ENCODE results near the gene COMT. TPM values are rescaled to one million over a fixed set of nuclear protein-coding genes. Genes with fewer than 3 reads are reported as not detected.

The COMT gene
- total and polyA plus RNA-seq, 9 of the 15 experiments (the other 6 are each of a cell fraction or from before 2014, with no cell fraction given) = 12.5 to 351 (median 155) TPM

DNA sequence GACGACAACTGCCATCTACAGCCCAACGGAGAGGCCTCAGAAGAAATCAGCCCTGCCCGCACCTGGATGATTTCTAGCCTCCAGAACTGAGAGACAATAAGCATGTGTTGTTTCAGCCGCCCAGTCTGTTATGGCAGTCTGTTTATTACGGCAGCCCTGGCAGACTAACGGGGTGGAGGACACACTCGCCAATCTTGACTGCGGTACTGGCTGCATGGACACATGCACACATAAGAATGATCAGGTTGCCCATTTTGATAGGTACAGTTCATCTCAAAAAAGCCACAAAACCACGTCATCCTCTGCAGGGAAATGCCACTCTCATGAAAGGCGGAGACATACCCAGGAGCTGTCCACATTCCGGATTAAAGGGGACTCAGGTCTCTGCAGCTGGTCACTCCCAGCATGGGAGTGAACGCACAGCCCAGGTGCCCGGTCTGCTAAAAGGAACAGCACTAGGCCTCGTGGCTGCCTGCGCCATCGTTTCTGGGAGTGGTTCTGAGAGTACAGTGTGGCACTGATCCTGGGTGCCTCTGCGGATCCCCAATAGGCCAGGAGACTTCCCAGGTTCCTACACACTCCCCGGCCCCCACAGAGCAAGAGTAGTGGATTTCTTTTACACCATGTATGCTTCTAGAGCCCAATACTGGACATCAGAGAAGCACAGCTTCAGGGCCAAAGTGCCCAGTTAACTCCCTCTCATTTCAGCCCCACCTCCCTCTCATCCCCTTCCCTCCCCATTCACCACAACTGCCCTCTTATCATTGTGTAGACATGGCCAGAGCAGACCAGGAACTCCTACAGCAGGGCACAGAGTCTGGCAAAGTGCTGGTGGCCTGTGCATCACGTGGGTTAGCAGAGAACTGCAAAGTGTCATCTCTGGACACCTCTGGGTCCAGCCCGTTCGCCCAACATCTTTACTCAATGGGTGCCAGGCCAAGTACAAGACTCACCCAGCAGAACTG, 11.7 kb upstream of the COMT start (continued):
- TF ChIP-seq, protein P1, sequence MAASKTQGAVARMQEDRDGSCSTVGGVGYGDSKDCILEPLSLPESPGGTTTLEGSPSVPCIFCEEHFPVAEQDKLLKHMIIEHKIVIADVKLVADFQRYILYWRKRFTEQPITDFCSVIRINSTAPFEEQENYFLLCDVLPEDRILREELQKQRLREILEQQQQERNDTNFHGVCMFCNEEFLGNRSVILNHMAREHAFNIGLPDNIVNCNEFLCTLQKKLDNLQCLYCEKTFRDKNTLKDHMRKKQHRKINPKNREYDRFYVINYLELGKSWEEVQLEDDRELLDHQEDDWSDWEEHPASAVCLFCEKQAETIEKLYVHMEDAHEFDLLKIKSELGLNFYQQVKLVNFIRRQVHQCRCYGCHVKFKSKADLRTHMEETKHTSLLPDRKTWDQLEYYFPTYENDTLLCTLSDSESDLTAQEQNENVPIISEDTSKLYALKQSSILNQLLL (CRISPR knock-in tag; IDR thresholded peaks at IDR 0.05; ENCODE audit: borderline replicate concordance) = no peak
- 0 out of 2 replicates have a peak, but pooled peaks have one; percentile 59 for TF ChIP-seq CHCHD3 (CRISPR knock-in tag; IDR thresholded peaks at IDR 0.05)
- no peak for TF ChIP-seq HDGF (IDR thresholded peaks at IDR 0.05)
- TF ChIP-seq BRCA1 (IDR thresholded peaks at IDR 0.05) = no peak
- TF ChIP-seq BRCA1 (CRISPR knock-in tag; IDR thresholded peaks at IDR 0.05) = 0 out of 2 replicates have a peak, but pooled peaks have one; percentile 7
- TF ChIP-seq, protein P2, sequence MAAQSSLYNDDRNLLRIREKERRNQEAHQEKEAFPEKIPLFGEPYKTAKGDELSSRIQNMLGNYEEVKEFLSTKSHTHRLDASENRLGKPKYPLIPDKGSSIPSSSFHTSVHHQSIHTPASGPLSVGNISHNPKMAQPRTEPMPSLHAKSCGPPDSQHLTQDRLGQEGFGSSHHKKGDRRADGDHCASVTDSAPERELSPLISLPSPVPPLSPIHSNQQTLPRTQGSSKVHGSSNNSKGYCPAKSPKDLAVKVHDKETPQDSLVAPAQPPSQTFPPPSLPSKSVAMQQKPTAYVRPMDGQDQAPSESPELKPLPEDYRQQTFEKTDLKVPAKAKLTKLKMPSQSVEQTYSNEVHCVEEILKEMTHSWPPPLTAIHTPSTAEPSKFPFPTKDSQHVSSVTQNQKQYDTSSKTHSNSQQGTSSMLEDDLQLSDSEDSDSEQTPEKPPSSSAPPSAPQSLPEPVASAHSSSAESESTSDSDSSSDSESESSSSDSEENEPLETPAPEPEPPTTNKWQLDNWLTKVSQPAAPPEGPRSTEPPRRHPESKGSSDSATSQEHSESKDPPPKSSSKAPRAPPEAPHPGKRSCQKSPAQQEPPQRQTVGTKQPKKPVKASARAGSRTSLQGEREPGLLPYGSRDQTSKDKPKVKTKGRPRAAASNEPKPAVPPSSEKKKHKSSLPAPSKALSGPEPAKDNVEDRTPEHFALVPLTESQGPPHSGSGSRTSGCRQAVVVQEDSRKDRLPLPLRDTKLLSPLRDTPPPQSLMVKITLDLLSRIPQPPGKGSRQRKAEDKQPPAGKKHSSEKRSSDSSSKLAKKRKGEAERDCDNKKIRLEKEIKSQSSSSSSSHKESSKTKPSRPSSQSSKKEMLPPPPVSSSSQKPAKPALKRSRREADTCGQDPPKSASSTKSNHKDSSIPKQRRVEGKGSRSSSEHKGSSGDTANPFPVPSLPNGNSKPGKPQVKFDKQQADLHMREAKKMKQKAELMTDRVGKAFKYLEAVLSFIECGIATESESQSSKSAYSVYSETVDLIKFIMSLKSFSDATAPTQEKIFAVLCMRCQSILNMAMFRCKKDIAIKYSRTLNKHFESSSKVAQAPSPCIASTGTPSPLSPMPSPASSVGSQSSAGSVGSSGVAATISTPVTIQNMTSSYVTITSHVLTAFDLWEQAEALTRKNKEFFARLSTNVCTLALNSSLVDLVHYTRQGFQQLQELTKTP (IDR thresholded peaks at IDR 0.05; ENCODE audit: low read depth in 1 of 2, partially characterized antibody in 2 of 2) = no peak
- TF ChIP-seq ZNF354B (CRISPR knock-in tag; IDR thresholded peaks at IDR 0.05) = no peak
- TF ChIP-seq, protein P3, sequence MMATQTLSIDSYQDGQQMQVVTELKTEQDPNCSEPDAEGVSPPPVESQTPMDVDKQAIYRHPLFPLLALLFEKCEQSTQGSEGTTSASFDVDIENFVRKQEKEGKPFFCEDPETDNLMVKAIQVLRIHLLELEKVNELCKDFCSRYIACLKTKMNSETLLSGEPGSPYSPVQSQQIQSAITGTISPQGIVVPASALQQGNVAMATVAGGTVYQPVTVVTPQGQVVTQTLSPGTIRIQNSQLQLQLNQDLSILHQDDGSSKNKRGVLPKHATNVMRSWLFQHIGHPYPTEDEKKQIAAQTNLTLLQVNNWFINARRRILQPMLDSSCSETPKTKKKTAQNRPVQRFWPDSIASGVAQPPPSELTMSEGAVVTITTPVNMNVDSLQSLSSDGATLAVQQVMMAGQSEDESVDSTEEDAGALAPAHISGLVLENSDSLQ (IDR thresholded peaks at IDR 0.05) = no peak
- TF ChIP-seq, protein P4, sequence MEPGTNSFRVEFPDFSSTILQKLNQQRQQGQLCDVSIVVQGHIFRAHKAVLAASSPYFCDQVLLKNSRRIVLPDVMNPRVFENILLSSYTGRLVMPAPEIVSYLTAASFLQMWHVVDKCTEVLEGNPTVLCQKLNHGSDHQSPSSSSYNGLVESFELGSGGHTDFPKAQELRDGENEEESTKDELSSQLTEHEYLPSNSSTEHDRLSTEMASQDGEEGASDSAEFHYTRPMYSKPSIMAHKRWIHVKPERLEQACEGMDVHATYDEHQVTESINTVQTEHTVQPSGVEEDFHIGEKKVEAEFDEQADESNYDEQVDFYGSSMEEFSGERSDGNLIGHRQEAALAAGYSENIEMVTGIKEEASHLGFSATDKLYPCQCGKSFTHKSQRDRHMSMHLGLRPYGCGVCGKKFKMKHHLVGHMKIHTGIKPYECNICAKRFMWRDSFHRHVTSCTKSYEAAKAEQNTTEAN (CRISPR knock-in tag; IDR thresholded peaks at IDR 0.05) = no peak
- no peak for TF ChIP-seq RBBP5 (IDR thresholded peaks at IDR 0.05; ENCODE audit: borderline replicate concordance, insufficient read depth, low read length, poor library complexity, severe bottlenecking)
- no peak for TF ChIP-seq BRF1 (IDR thresholded peaks at IDR 0.05; ENCODE audit: borderline replicate concordance, extremely low read depth, insufficient read length)
- no peak for TF ChIP-seq PTTG1 (tag; IDR thresholded peaks at IDR 0.05; ENCODE audit: low read depth)
- no peak for TF ChIP-seq CBX1 (IDR thresholded peaks at IDR 0.05; ENCODE audit: low read depth)
- no peak for TF ChIP-seq ZNF121 (CRISPR knock-in tag; conservative IDR thresholded peaks at IDR 0.05)
- TF ChIP-seq, protein P5, sequence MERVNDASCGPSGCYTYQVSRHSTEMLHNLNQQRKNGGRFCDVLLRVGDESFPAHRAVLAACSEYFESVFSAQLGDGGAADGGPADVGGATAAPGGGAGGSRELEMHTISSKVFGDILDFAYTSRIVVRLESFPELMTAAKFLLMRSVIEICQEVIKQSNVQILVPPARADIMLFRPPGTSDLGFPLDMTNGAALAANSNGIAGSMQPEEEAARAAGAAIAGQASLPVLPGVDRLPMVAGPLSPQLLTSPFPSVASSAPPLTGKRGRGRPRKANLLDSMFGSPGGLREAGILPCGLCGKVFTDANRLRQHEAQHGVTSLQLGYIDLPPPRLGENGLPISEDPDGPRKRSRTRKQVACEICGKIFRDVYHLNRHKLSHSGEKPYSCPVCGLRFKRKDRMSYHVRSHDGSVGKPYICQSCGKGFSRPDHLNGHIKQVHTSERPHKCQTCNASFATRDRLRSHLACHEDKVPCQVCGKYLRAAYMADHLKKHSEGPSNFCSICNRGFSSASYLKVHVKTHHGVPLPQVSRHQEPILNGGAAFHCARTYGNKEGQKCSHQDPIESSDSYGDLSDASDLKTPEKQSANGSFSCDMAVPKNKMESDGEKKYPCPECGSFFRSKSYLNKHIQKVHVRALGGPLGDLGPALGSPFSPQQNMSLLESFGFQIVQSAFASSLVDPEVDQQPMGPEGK (CRISPR knock-in tag; IDR thresholded peaks at IDR 0.05; ENCODE audit: borderline replicate concordance) = no peak
- no peak for TF ChIP-seq NFATC3 (IDR thresholded peaks at IDR 0.05)
- no peak for TF ChIP-seq PHB2 (IDR thresholded peaks at IDR 0.05; ENCODE audit: low read depth)
